GM18505 (cell line): ENCODE measurements around the gene PSMA8.
"Not testable (repeated sequence)": the region's sequence is repeated elsewhere in the genome, so short reads cannot be mapped to it uniquely, and the experiment has no call there.

Experiments
- ATAC-seq: cut with Tn5 transposase; IDR thresholded peaks from one replicate; pipeline ENCODE4 v1.9.1; 2021; ENCODE audit not compliant: unreplicated experiment
- POLR2A ChIP-seq: IDR thresholded peaks from 4 replicates; pipeline ENCODE4 v1.6.1; 2011; ENCODE audit warnings: borderline replicate concordance; ENCODE audit not compliant: insufficient read depth, insufficient read length; ENCODE audit errors: extremely low read depth

PSMA8 gene

GRCh38 chr18:26127786-26128185 lies 5.9 kb upstream of the PSMA8 start:
- no peak for ATAC-seq
- TF ChIP-seq POLR2A = no peak

- not testable (repeated sequence) for ATAC-seq
Observed at GRCh38 chr18:26128192-26128591, 5.5 kb upstream of the PSMA8 start.

- peak; percentile 29 for ATAC-seq
- TF ChIP-seq POLR2A = no peak
Observed at GRCh38 chr18:26134107-26134506, 438 bp downstream of the PSMA8 start.

- ATAC-seq = no peak
- no peak for TF ChIP-seq POLR2A
Observed at GRCh38 chr18:26135548-26135947, 1.9 kb downstream of the PSMA8 start.

GRCh38 chr18:26157326-26157725 lies 23.7 kb downstream of the PSMA8 start:
- no peak for ATAC-seq
- no peak for TF ChIP-seq POLR2A

- TF ChIP-seq POLR2A = no peak
- no peak for ATAC-seq
Observed at GRCh38 chr18:26159353-26159752, 25.7 kb downstream of the PSMA8 start.

GRCh38 chr18:26164571-26164970 lies 30.9 kb downstream of the PSMA8 start:
- ATAC-seq = no peak
- TF ChIP-seq POLR2A = no peak

GRCh38 chr18:26167592-26167991 lies 33.9 kb downstream of the PSMA8 start:
- peak; percentile 80 for ATAC-seq

GRCh38 chr18:26175481-26175880 lies 41.8 kb downstream of the PSMA8 start:
- TF ChIP-seq POLR2A = no peak
- no peak for ATAC-seq

- no peak for ATAC-seq
- TF ChIP-seq POLR2A = no peak
Observed at GRCh38 chr18:26176134-26176533, 42.5 kb downstream of the PSMA8 start.

- ATAC-seq = no peak
- TF ChIP-seq POLR2A = no peak
Observed at GRCh38 chr18:26181343-26181826, 47.7 kb downstream of the PSMA8 start.

GRCh38 chr18:26183395-26184112 lies 49.9 kb downstream of the PSMA8 start:
- no peak for ATAC-seq
- TF ChIP-seq POLR2A = no peak

GRCh38 chr18:26185267-26185666 lies 51.6 kb downstream of the PSMA8 start:
- no peak for ATAC-seq
- TF ChIP-seq POLR2A = no peak

GRCh38 chr18:26190506-26190905 lies 56.8 kb downstream of the PSMA8 start:
- peak; percentile 26 for TF ChIP-seq POLR2A
- peak; percentile 88 for ATAC-seq

GRCh38 chr18:26192233-26192632 lies 58.6 kb downstream of the PSMA8 start:
- ATAC-seq = no peak
- TF ChIP-seq POLR2A = no peak
